Tibial nerve (tissue), 3 donors: ENCODE data around the gene MARCHF3.

Source experiments
- EP300 ChIP-seq, 2 donors: sonication (generic); formaldehyde crosslinking; IDR thresholded peaks; one replicate each; pipeline ENCODE4 v1.6.1; 2017; ENCODE audit warnings: antibody characterized with exemption in 2 of 2, mild to moderate bottlenecking in 1 of 2
- POLR2A ChIP-seq, 2 donors: fragments of 450-650 bp; IDR thresholded peaks; one replicate each; pipeline ENCODE4 v1.6.1; 2017; ENCODE audit warnings: antibody characterized with exemption in 2 of 2, mild to moderate bottlenecking in 2 of 2, moderate library complexity in 2 of 2

- no peak for TF ChIP-seq EP300 (IDR thresholded peaks at IDR 0.05)
- no peak for TF ChIP-seq POLR2A (IDR thresholded peaks at IDR 0.05)
Observed at GRCh38 chr5:126982926-126983873, 47.2 kb downstream of the MARCHF3 start.
